A549 (cell line): ENCODE measurements around the gene ANO2. TPM values are rescaled to one million over a fixed set of nuclear protein-coding genes. Genes with fewer than 3 reads are reported as not detected.

Source experiments
- ATAC-seq, 2 experiments: fragments of 200-7000 bp in 1 of 2; fragments of >200 bp in 1 of 2; cut with Nextera tagmentation in 1 of 2; cut with Tn5 transposase in 1 of 2; 3 replicates each; pipeline versions ENCODE4 v1.8.0 to v1.9.1; 2018 to 2020; ENCODE audit warnings: mild to moderate bottlenecking in 1 of 2, moderate library complexity in 1 of 2
- CTCF ChIA-PET: fragments of 300-600 bp; sonication (Branson Sonifier 250); formaldehyde crosslinking; extraction: SDS; loops from one replicate; lab custom pipeline; 2021; ENCODE audit warnings: antibody characterized with exemption, inconsistent platforms; lab: Yijun Ruan, JAX
- POLR2A ChIA-PET: fragments of 350-600 bp; formaldehyde crosslinking; extraction: SDS; loops from one replicate; lab custom pipeline; 2021; ENCODE audit warnings: antibody characterized with exemption, inconsistent platforms; lab: Yijun Ruan, JAX
- DNase-seq, 2 experiments: peaks; one replicate each; pipeline versions ENCODE4 v3.0.0 to v3.0.0-alpha.2; 2011 to 2016; ENCODE audit warnings: low read depth in 1 of 2, low spot score in 1 of 2
- FAIRE-seq: peaks from 2 replicates; lab custom pipeline; 2011; peaks lifted over from hg19 to GRCh38; lab: Jason Lieb, UNC
- H3K27ac ChIP-seq, 2 experiments: fragments of >200 bp; sonication (Bioruptor Twin); formaldehyde crosslinking; 3 replicates each; pipeline ENCODE4 v1.5.1; 2016 to 2017
- H3K4me1 ChIP-seq: fragments of >200 bp; sonication (Bioruptor Twin); formaldehyde crosslinking; 3 replicates; pipeline ENCODE4 v1.6.1; 2016
- H3K4me2 ChIP-seq: fragments of >200 bp; sonication (Bioruptor Twin); formaldehyde crosslinking; 3 replicates; pipeline ENCODE4 v1.6.1; 2016
- H3K4me3 ChIP-seq: fragments of >200 bp; sonication (Bioruptor Twin); formaldehyde crosslinking; 3 replicates; pipeline ENCODE4 v1.5.1; 2016
- H3K9me3 ChIP-seq: fragments of >200 bp; sonication (Bioruptor Twin); formaldehyde crosslinking; 3 replicates; pipeline ENCODE4 v1.6.1; 2016
- CBX8 ChIP-seq: fragments of 200-600 bp; sonication (generic); IDR thresholded peaks from 2 replicates; pipeline ENCODE4 v1.6.1; 2016
- CHD4 ChIP-seq: fragments of 200-600 bp; sonication (generic); IDR thresholded peaks from 2 replicates; pipeline ENCODE4 v1.6.1; 2016; ENCODE audit warnings: antibody characterized with exemption, mild to moderate bottlenecking, borderline replicate concordance
- CTCF ChIP-seq: fragments of >200 bp; sonication (Bioruptor Twin); formaldehyde crosslinking; IDR thresholded peaks from 3 replicates; pipeline ENCODE4 v1.5.1; 2016
- E2F6 ChIP-seq: IDR thresholded peaks from 2 replicates; pipeline ENCODE4 v1.6.1; 2012; ENCODE audit warnings: low read depth, borderline replicate concordance
- HMGXB4 ChIP-seq: fragments of 250-450 bp; sonication (Bioruptor Pico); IDR thresholded peaks from 2 replicates; pipeline ENCODE4 v1.5.0; 2021; ENCODE audit warnings: mild to moderate bottlenecking, moderate library complexity, borderline replicate concordance
- HOXB13 ChIP-seq: fragments of 250-450 bp; sonication (Bioruptor Pico); IDR thresholded peaks from 2 replicates; pipeline ENCODE4 v1.5.0; 2020; ENCODE audit warnings: low read depth, mild to moderate bottlenecking, moderate library complexity
- HOXB5 ChIP-seq: fragments of 250-450 bp; sonication (Bioruptor Pico); IDR thresholded peaks from 2 replicates; pipeline ENCODE4 v1.5.0; 2020; ENCODE audit warnings: mild to moderate bottlenecking, moderate library complexity
- KDM5A ChIP-seq: fragments of 200-600 bp; sonication (generic); IDR thresholded peaks from 2 replicates; pipeline ENCODE4 v1.6.1; 2016; ENCODE audit warnings: antibody characterized with exemption, mild to moderate bottlenecking
- MAZ ChIP-seq: fragments of 150-350 bp; IDR thresholded peaks from 2 replicates; pipeline ENCODE4 v1.6.1; 2014; ENCODE audit warnings: antibody characterized with exemption, low read depth, low read length, borderline replicate concordance
- NFE2L2 ChIP-seq: fragments of 150-350 bp; conservative IDR thresholded peaks from 2 replicates; pipeline ENCODE4 v1.6.1; 2014; ENCODE audit warnings: low read length
- NR3C1 ChIP-seq: fragments of >200 bp; sonication (Bioruptor Twin); formaldehyde crosslinking; IDR thresholded peaks from 3 replicates; pipeline ENCODE4 v1.6.1; 2017
- PHF8 ChIP-seq: fragments of 200-600 bp; sonication (generic); IDR thresholded peaks from 2 replicates; pipeline ENCODE4 v1.6.1; 2016; ENCODE audit warnings: low read depth, mild to moderate bottlenecking, antibody characterized with exemption, moderate library complexity, borderline replicate concordance
- POLR2A ChIP-seq: IDR thresholded peaks from 2 replicates; pipeline ENCODE4 v1.6.1; 2012; ENCODE audit warnings: mild to moderate bottlenecking, low read length
- RAD21 ChIP-seq, 2 experiments: fragments of >200 bp in 1 of 2; sonication (Bioruptor Twin) in 1 of 2; formaldehyde crosslinking in 1 of 2; IDR thresholded peaks in 1 of 2; conservative IDR thresholded peaks in 1 of 2; 2 replicates in 1 of 2; 3 replicates in 1 of 2; pipeline ENCODE4 v1.6.1; 2012 to 2018; ENCODE audit warnings: inconsistent platforms in 1 of 2
- RARB ChIP-seq: fragments of 250-450 bp; sonication (Bioruptor Pico); IDR thresholded peaks from 2 replicates; pipeline ENCODE4 v1.8.0; 2021; ENCODE audit warnings: mild to moderate bottlenecking, moderate library complexity
- RCOR1 ChIP-seq: fragments of 150-350 bp; IDR thresholded peaks from 2 replicates; pipeline ENCODE4 v1.6.1; 2014; ENCODE audit warnings: antibody characterized with exemption, low read length, low read depth
- RFX5 ChIP-seq: fragments of 450-650 bp; IDR thresholded peaks from 2 replicates; pipeline ENCODE4 v1.7.1; 2014; ENCODE audit warnings: antibody characterized with exemption, mild to moderate bottlenecking, moderate library complexity
- SREBF2 ChIP-seq: fragments of 450-650 bp; IDR thresholded peaks from 2 replicates; pipeline ENCODE4 v1.6.1; 2014; ENCODE audit warnings: mild to moderate bottlenecking, moderate library complexity
- TFCP2L1 ChIP-seq: fragments of 250-450 bp; sonication (Bioruptor Pico); IDR thresholded peaks from 2 replicates; pipeline ENCODE4 v1.5.0; 2021; ENCODE audit warnings: mild to moderate bottlenecking
- WGBS: methylation state at CpG from one replicate; pipeline ENCODE4 v1.1.6; 2017; ENCODE audit errors: missing lambda C conversion rate; 5-methylcytosine and 5-hydroxymethylcytosine counted together
- polyA plus RNA-seq, 4 experiments: library from polyadenylated mRNA; depleted of rRNA in 3 of 4; stranded (reverse); fragments of >200 nt; fragmentation: RNase III in 1 of 4; extraction: RNeasy Plus Mini Kit Qiagen cat#74134 plus additional on column Dnase treatment in 1 of 4; gene quantifications; 2 replicates in 3 of 4; 3 replicates in 1 of 4; pipeline ENCODE4 v1.2.3, GENCODE V29; 2011 to 2017

ANO2 gene
- polyA plus RNA-seq, 2 of the 4 experiments (the other 2 are of a cell fraction) = not detected

- Histone ChIP-seq H3K4me3 (no peak overlapping the region), H3K27ac (no peak overlapping the region), H3K4me2 (no peak overlapping the region), H3K9me3 (no peaks in the 10 kb centered on the region), H3K4me1 (no peaks in the 10 kb centered on the region)
- ATAC-seq (no peak), DNase-seq (no peak), FAIRE-seq (no peak)
- CTCF ChIA-PET = no interaction called here
- POLR2A ChIA-PET = no interaction called here
- WGBS = 0% methylated on average over 1 of the region's 1 CpG
- TF ChIP-seq POLR2A = no peak
- TF ChIP-seq RFX5 = no peak
Observed at GRCh38 chr12:5650829-5651461, 294.1 kb downstream of the ANO2 start.

GRCh38 chr12:5650281-5650680, 294.8 kb downstream of the ANO2 start:
- no peak for ATAC-seq
- 0% methylated on average over 2 of the region's 2 CpGs for WGBS
- TF ChIP-seq RFX5 = no peak
- TF ChIP-seq TFCP2L1 (CRISPR knock-in tag) = no peak
- no peak for TF ChIP-seq CHD4
- TF ChIP-seq CTCF = no peak
- TF ChIP-seq HMGXB4 (CRISPR knock-in tag) = no peak
- no peak for TF ChIP-seq RCOR1
- no peak for TF ChIP-seq SREBF2
- TF ChIP-seq KDM5A = no peak
- TF ChIP-seq NR3C1 = no peak
- no peak for TF ChIP-seq MAZ
- no peak for TF ChIP-seq HOXB13 (CRISPR knock-in tag)
- TF ChIP-seq RAD21 (conservative IDR thresholded peaks at IDR 0.05 in 1 of 2, IDR thresholded peaks at IDR 0.05 in 1 of 2) = no peak
- TF ChIP-seq NFE2L2 = no peak
- TF ChIP-seq PHF8 = no peak
- TF ChIP-seq, all 56 proteins: peak for 0

GRCh38 chr12:5648692-5649359, 296.2 kb downstream of the ANO2 start:
- peak; percentile 81 to 87 for ATAC-seq
- Histone ChIP-seq H3K4me3 (no peak overlapping the region), H3K4me1 (no peaks in the 10 kb centered on the region), H3K9me3 (no peaks in the 10 kb centered on the region), H3K27ac (no peak overlapping the region), H3K4me2 (no peak overlapping the region)
- ChIA-PET POLR2A (no interaction called here), CTCF (interaction anchor here (0.6 to 2.3 kb wide), 12 partner anchors 8 to 476 kb away, joined by 3 to 9 read pairs (median 4); no protein-coding TSS in a partner anchor)
- TF ChIP-seq HOXB5 (CRISPR knock-in tag) (no peak), CBX8 (no peak), RARB (CRISPR knock-in tag) (no peak), E2F6 (no peak), CTCF (peak; percentile 32; the same call in 2 of the 3 replicates), RAD21 (conservative IDR thresholded peaks at IDR 0.05 in 1 of 2, IDR thresholded peaks at IDR 0.05 in 1 of 2) (peak in 1 of 2 experiments; percentile 50; a peak in 2 of 5 replicates)
- no peak for FAIRE-seq
- peak in 1 of 2 experiments; percentile 35 for DNase-seq
- 12% methylated on average over 9 of the region's 9 CpGs for WGBS

More at GRCh38 chr12:5650281-5650680, 294.8 kb downstream of the ANO2 start:
- no peak overlapping the region for H3K27ac ChIP-seq
- H3K4me1 ChIP-seq = no peaks in the 10 kb centered on the region
- H3K4me2 ChIP-seq = no peak overlapping the region
- POLR2A ChIA-PET = no interaction called here
- no peak for DNase-seq
- CTCF ChIA-PET = interaction anchor here (2.3 kb wide), 1 partner anchor 11 kb away, joined by 7 read pairs; no protein-coding TSS in a partner anchor
- no peaks in the 10 kb centered on the region for H3K9me3 ChIP-seq
- H3K4me3 ChIP-seq = no peak overlapping the region
- FAIRE-seq = no peak
